HG02870 (cell line): Measurements from ENCODE around the gene APOC3.
"Not testable (repeated sequence)": the region's sequence is repeated elsewhere in the genome, so short reads cannot be mapped to it uniquely, and the experiment has no call there.

Source experiments
- ATAC-seq: cut with Tn5 transposase; IDR thresholded peaks from one replicate; pipeline ENCODE4 v1.9.1; 2021; ENCODE audit warnings: mild to moderate bottlenecking, moderate library complexity; ENCODE audit not compliant: unreplicated experiment

APOC3 gene

DNA sequence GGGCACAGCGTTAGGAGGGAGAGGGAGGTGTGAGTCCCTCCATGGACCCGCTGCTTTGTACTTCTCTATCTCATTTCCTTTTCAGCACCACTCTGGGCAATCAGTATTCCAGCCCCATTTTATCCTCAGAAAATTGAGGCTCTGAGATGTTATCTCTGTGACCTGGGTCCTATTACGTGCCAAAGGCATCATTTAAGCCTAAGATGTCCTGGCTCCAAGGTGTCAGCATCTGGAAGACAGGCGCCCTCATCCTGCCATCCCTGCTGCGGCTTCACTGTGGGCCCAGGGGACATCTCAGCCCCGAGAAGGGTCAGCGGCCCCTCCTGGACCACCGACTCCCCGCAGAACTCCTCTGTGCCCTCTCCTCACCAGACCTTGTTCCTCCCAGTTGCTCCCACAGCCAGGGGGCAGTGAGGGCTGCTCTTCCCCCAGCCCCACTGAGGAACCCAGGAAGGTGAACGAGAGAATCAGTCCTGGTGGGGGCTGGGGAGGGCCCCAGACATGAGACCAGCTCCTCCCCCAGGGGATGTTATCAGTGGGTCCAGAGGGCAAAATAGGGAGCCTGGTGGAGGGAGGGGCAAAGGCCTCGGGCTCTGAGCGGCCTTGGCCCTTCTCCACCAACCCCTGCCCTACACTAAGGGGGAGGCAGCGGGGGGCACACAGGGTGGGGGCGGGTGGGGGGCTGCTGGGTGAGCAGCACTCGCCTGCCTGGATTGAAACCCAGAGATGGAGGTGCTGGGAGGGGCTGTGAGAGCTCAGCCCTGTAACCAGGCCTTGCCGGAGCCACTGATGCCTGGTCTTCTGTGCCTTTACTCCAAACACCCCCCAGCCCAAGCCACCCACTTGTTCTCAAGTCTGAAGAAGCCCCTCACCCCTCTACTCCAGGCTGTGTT is 829 bp upstream of the APOC3 start:
- no peak for ATAC-seq

DNA sequence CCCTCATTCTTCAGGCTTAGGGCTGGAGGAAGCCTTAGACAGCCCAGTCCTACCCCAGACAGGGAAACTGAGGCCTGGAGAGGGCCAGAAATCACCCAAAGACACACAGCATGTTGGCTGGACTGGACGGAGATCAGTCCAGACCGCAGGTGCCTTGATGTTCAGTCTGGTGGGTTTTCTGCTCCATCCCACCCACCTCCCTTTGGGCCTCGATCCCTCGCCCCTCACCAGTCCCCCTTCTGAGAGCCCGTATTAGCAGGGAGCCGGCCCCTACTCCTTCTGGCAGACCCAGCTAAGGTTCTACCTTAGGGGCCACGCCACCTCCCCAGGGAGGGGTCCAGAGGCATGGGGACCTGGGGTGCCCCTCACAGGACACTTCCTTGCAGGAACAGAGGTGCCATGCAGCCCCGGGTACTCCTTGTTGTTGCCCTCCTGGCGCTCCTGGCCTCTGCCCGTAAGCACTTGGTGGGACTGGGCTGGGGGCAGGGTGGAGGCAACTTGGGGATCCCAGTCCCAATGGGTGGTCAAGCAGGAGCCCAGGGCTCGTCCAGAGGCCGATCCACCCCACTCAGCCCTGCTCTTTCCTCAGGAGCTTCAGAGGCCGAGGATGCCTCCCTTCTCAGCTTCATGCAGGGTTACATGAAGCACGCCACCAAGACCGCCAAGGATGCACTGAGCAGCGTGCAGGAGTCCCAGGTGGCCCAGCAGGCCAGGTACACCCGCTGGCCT is 641 bp downstream of the APOC3 start:
- no peak for ATAC-seq

DNA sequence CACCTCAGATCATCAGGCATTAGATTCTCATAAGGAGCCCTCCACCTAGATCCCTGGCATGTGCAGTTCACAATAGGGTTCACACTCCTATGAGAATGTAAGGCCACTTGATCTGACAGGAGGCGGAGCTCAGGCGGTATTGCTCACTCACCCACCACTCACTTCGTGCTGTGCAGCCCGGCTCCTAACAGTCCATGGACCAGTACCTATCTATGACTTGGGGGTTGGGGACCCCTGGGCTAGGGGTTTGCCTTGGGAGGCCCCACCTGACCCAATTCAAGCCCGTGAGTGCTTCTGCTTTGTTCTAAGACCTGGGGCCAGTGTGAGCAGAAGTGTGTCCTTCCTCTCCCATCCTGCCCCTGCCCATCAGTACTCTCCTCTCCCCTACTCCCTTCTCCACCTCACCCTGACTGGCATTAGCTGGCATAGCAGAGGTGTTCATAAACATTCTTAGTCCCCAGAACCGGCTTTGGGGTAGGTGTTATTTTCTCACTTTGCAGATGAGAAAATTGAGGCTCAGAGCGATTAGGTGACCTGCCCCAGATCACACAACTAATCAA is 2.2 kb downstream of the APOC3 start:
- no peak for ATAC-seq

DNA sequence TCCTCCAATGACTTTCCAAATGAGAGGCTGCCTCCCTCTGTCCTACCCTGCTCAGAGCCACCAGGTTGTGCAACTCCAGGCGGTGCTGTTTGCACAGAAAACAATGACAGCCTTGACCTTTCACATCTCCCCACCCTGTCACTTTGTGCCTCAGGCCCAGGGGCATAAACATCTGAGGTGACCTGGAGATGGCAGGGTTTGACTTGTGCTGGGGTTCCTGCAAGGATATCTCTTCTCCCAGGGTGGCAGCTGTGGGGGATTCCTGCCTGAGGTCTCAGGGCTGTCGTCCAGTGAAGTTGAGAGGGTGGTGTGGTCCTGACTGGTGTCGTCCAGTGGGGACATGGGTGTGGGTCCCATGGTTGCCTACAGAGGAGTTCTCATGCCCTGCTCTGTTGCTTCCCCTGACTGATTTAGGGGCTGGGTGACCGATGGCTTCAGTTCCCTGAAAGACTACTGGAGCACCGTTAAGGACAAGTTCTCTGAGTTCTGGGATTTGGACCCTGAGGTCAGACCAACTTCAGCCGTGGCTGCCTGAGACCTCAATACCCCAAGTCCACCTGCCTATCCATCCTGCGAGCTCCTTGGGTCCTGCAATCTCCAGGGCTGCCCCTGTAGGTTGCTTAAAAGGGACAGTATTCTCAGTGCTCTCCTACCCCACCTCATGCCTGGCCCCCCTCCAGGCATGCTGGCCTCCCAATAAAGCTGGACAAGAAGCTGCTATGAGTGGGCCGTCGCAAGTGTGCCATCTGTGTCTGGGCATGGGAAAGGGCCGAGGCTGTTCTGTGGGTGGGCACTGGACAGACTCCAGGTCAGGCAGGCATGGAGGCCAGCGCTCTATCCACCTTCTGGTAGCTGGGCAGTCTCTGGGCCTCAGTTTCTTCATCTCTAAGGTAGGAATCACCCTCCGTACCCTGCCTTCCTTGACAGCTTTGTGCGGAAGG is 2.9 kb downstream of the APOC3 start:
- ATAC-seq = no peak

DNA sequence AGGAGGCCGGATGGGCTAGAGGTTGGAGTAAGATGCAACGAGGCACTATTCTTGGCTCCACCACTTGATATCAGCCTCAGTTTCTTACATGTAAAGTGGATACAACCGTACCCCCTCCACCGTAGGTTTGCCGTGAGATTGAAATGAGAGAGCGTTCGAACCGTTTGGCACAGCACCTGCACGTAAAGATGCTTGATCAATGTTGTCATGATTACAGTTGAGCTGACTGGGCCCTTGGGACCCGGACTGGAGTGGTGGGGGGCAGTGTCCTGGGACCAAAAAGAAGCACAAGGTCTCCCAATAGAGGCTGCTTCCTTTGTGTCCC is 3.7 kb downstream of the APOC3 start:
- ATAC-seq = no peak

DNA sequence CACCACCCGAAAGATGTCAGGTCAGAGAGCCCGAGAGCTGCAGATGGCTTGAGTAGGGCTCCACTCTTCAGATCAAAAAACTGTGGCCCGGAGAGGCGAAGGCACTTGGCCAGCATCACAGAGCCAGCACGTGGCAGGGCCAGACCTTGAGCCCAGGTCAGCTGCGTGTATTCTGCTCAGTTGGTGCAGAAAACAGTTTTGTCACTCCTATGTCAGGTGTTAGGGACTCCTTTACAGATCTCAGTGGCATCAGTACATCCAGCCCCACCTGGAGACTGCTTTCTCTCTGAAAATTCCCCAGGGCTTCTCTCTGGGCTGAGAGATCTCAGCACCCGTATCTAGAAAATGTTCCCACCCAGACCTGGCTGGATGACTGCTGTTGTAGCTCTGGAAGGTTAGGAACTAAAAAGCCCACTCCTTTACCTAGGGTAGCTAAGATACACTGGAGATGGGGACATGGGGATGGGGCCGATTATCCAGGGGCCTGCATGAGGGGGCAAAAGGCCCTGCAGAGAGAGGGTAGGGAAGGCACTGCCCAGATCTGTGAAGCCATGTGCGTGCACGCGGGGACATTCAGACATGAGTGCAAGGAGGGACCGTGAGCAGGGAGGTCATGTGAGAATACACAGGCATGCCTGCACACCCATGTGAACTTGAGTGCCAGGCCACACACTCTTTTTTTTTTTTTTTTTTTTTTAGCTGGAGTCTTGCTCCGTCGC is 4.3 kb downstream of the APOC3 start:
- no peak for ATAC-seq

DNA sequence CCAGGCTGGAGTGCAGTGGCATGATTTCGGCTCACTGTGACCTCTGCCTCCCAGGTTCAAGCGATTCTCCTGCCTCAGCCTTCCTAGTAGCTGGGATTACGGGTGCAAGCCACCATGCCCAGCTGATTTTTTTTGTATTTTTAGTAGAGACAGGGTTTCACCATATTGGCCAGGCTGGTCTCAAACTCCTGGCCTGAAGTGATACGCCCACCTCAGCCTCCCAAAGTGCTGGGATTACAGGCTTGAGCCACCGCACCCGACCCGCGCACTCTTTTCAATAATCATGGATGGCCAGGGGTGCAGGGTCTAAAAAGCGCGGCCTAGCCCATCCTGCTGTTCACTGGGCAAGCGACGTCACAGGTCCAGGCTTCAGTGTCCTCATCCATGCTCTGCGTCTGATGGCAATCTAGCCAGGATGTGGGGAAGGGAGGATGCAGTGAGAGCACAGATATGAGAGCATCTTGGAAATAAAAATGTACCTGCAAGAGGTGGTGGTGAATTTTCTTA is 4.9 kb downstream of the APOC3 start:
- ATAC-seq = not testable (repeated sequence)

DNA sequence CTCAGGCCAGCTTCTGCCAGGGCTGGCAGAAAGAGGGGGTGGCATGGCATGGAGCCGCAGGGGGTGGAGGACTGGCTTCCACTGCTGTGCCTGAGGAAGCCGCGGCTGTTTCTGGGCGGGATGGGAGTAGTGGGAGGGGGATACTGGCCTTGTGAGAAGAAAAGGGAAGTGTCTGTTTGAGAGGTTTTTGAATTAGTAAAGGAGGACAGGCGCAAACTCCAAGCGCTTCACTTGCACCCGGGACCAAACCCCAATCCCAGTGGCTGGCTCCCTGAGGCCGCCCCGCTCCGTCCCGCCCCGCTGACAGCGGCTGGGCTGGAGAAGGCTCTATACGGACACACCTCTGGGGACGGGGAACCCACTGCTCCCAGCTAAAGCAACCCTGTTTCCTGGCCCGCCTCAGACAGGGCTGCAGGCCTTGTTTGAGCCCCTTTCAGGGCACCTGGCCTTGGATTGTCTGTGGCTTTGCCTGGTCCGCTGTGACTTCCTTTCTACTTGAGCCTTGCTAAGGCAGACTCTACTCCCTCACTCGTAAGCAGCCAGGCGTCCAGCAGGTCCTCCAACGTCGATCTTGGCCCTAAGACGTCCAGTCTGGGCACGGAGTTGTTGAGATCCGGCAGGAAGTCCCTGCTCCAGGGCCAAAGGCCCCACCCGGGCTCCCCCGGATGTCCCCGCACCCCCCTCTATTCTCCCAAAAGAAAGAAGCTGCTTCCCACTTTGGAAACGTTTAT is 5.5 kb downstream of the APOC3 start:
- peak; percentile 14 for ATAC-seq

DNA sequence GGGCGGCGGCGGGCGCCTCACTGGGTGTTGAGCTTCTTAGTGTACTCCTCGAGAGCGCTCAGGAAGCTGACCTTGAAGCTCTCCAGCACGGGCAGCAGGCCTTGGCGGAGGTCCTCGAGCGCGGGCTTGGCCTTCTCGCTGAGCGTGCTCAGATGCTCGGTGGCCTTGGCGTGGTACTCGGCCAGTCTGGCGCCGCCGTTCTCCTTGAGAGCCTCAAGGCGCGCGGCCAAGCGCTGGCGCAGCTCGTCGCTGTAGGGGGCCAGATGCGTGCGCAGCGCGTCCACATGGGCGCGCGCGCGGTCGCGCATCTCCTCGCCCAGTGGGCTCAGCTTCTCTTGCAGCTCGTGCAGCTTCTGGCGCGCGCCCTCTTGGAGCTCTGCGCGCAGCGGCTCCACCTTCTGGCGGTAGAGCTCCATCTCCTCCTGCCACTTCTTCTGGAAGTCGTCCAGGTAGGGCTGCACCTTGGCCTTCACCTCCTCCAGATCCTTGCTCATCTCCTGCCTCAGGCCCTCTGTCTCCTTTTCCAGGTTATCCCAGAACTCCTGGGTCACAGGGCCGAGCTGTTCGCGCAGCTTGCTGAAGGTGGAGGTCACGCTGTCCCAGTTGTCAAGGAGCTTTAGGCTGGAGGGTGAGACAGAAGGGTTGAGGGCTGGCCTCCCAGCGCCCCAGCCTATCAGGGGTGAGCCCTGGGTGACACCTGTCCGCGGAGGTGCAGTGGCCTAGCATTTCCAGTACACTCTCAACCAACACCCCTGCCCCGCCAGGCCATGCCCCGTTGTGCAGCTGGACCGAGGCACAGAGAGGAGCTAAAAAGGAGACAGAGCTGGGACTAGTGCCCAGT is 6.3 kb downstream of the APOC3 start:
- peak; percentile 63 for ATAC-seq

DNA sequence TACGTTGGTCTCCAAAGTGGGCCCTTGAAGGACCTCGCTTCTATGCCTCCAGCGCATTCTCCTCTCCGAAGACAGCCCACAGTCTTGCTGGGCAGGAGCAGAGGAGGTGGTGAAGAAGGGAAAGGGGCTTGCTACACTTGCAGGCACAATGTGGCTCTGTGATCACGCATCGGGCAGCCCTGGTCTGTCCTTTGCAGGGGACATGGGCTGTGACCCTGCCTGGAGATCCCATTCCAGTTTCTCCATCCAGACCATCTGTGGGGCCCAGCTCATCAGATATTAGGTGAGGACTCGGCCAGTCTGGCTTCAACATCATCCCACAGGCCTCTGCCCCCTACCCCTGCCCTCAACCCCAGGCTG is 6.9 kb downstream of the APOC3 start:
- no peak for ATAC-seq

DNA sequence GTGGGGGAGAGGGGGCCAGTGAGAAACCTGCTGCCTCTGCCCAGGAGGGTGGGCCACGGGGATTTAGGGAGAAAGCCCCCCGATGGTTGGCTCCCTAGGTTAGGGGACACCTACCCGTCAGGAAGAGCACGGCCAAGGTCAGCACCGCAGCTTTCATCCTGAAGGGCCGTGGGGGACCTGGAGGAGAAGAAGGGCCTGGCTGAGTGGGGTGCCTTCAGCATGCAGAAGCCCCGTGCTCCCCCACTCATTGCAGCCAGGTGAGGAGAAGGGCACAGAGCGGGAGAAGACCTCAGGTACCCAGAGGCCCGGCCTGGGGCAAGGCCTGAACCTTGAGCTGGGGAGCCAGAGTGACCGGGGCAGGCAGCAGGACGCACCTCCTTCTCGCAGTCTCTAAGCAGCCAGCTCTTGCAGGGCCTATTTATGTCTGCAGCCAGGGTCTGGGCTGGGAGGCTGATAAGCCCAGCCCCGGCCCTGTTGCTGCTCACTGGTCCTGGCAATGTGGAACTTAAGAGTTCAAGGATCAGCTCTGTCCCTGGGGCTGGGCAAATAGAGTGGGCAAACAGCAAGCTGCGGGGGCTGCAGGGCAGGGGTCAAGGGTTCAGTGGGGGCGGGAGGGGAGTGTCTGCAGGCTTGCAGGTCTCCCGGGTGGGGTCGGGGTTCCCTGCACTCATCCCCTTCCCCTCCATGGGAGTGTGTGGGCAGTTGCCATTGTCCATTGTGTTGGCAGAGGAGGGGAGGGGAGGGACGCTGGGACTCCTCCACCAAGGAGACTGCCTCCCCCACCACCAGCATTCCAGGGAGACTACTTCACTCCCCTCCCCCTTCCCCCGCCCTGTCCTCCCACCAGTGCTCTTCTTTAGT is 7.8 kb downstream of the APOC3 start, which contains the start of gene APOA1:
TSS of gene APOA1 (minus strand) at position 392 of the 861 bp plus-strand sequence. CDS start at position 157, 235 bp downstream.
- ATAC-seq = no peak

DNA sequence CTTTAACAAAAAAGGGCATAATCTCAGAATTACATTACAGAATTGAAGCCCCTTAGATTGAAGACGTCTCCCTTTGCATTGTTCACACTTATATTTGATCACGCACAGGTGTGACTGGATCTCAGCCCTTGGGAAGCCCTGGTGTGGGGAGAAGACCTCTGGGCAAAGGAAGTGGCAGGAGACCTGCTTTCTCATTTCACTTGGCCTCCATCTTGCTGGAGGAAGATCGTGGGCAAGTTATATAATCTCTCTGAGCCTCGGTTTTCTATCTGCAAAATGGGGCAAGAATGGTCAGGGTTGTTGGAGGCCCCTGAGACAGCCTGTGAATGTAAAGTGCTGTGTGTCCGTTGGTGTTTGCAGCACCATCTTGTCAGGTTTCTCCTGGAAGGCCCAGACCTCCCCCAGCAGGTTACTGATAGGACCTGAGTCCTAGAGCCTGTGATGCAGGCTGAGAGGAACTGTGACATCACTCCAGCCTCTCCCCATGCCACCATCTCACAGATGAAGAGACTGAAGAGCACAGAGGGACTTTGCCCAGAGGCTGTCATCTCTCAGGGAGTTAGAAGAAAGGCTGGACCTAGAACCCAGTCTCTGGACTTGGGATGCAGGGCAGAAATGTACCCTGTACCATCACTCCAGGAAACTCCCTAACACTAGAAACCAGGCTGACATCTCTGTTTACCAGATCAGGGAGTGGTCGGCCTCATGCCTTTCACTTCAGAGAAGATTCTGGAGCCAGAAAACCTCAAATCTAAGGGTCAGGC is 8.8 kb downstream of the APOC3 start:
- ATAC-seq = no peak

DNA sequence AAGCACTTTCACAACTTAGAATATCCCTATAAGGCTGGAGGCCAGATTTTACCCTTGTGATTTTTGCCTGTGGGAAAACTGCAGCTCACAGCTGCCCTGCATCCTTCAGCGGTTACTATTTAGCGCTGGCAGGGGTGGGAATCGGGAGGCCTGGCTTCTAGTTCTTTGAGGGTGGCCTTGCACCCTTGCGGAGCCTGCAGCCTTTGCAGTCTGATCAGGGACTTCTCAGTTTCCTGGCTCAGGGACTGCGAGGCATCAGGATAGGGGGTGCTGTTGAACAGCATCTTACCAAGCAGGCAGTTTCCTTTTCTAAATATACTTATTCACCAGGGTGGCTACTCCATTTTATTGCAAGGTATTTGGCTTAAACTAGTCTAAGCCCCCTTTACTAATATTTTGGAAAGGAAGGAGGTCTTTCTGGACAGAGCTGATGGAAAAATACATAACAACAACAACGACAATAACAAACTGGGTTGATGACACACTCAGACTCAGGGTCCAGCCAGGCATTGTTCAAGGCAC is 10.6 kb downstream of the APOC3 start:
- no peak for ATAC-seq

DNA sequence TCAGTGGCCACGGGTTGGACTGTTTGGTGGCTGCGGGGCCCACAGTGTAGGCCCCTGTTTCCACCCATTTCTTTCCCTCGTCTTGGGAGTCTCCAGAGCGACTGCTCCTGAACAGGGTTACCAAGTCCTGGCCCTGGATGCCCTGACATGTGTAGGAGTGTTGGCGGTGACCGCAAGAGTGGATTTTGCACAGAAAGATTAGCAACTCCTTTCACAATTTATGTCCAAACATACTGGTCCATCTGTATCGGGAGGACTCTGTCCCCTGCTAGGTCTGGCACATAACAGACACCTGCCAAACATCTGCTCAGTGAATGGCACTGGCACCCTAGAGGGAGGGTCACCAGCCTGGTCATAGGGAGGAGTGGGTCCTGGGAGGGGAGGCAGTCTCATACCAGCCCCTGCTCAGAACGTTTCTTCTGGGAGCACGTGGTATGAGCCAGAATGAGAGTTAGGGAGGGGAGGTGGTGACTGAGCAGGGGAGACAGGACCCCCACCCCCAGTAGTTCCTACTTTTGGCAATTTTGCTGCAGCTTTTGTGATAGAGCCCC is 11.1 kb downstream of the APOC3 start:
- no peak for ATAC-seq

DNA sequence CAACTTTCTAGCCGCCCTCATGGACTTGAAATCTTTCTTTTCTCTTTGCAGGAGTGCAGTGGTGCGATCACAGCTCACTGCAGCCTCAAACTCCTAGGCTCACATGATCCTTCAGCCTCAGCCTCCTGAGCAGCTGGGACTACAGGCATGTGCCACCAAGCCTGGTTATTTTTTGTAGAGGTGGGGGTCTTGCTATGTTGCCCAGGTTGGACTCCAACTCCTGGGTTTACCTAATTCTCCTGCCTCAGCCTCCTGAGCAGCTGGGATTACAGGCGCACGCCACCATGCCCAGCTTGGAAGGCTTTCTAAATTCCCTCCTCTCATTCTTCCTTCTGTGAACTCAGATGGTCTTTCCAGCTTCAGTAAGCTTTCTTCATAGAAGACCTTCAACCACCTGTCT is 12.4 kb downstream of the APOC3 start:
- ATAC-seq = no peak

DNA sequence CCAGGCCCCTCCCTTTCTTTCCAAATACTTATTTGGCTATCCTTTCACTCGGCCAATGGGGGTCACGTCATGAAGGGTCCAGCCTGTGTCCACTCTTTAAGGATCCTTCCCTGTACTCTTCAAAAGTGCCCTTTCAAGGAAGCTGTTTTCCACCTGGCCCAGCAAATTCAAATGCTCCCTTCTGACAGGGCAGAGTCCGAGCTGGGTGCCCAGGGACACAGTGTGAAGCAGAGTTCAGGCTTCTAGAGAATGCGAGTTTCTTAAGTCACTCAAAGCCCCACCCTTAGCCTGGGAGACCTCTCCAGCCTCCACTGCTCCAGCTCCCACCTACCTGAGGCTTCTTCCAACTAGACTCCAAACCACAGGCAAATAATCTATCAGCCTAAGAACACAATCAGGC is 13.2 kb downstream of the APOC3 start:
- ATAC-seq = no peak
